HEK293 (cell line): ENCODE data around the gene ARHGAP22.

Experiments used
- CTCF ChIA-PET: fragments of 350-600 bp; formaldehyde crosslinking; extraction: SDS; loops from one replicate; lab custom pipeline; 2021; ENCODE audit warnings: antibody characterized with exemption; lab: Yijun Ruan, JAX
- POLR2A ChIA-PET: fragments of 300-600 bp; formaldehyde crosslinking; extraction: SDS; loops from one replicate; lab custom pipeline; 2020; ENCODE audit warnings: antibody characterized with exemption, inconsistent platforms; lab: Yijun Ruan, JAX
- H3K27ac ChIP-seq: fragments of 200-500 bp; sonication (Bioruptor generic); 2 replicates; pipeline ENCODE4 v1.5.1; 2014; ENCODE audit warnings: low read depth, low read length, control low read depth, inconsistent platforms; ENCODE audit errors: extremely low read depth
- H3K36me3 ChIP-seq, 2 experiments: fragments of 200-500 bp in 1 of 2; sonication (Bioruptor generic) in 1 of 2; 1 replicate in 1 of 2; 2 replicates in 1 of 2; pipeline ENCODE4 v1.5.1; 2014 to 2017; ENCODE audit warnings: inconsistent platforms in 2 of 2, low read length in 2 of 2; ENCODE audit not compliant: control insufficient read depth in 2 of 2, insufficient read depth in 1 of 2
- H3K4me1 ChIP-seq: fragments of 200-500 bp; sonication (Bioruptor generic); 2 replicates; pipeline ENCODE4 v1.5.1; 2014; ENCODE audit warnings: mild to moderate bottlenecking, low read length, inconsistent platforms; ENCODE audit not compliant: control insufficient read depth, insufficient read depth
- H3K4me3 ChIP-seq: 2 replicates; pipeline ENCODE4 v1.5.1; 2011; ENCODE audit warnings: low read depth, mild to moderate bottlenecking, control low read depth, low read length, moderate library complexity
- H3K9me3 ChIP-seq: fragments of 200-500 bp; sonication (Bioruptor generic); 2 replicates; pipeline ENCODE4 v1.5.1; 2014; ENCODE audit warnings: low read depth, low read length, inconsistent platforms; ENCODE audit not compliant: control insufficient read depth, insufficient read depth
- HOXA7 ChIP-seq: sonication (generic); formaldehyde crosslinking; IDR thresholded peaks from 2 replicates; pipeline ENCODE4 v1.8.1; 2022; ENCODE audit warnings: missing genetic modification reagents, borderline replicate concordance
- HOXD13 ChIP-seq: sonication (generic); formaldehyde crosslinking; IDR thresholded peaks from 2 replicates; pipeline ENCODE4 v1.8.0; 2022; ENCODE audit warnings: missing genetic modification reagents, borderline replicate concordance
- KLF8 ChIP-seq: fragments of 450-650 bp; formaldehyde crosslinking; IDR thresholded peaks from 2 replicates; pipeline ENCODE4 v1.5.1; 2016; ENCODE audit warnings: missing biosample characterization, missing genetic modification characterization
- YY2 ChIP-seq: fragments of 450-650 bp; formaldehyde crosslinking; IDR thresholded peaks from 2 replicates; pipeline ENCODE4 v1.5.1; 2016; ENCODE audit warnings: missing biosample characterization, missing genetic modification characterization
- ZBTB21 ChIP-seq: fragments of 450-650 bp; formaldehyde crosslinking; IDR thresholded peaks from 2 replicates; pipeline ENCODE4 v1.5.1; 2017; ENCODE audit warnings: missing biosample characterization, missing genetic modification characterization
- ZBTB8A ChIP-seq: fragments of 450-650 bp; formaldehyde crosslinking; IDR thresholded peaks from 2 replicates; pipeline ENCODE4 v1.5.1; 2016; ENCODE audit warnings: missing biosample characterization, missing genetic modification characterization
- ZFHX2 ChIP-seq: fragments of 450-650 bp; formaldehyde crosslinking; conservative IDR thresholded peaks from 2 replicates; pipeline ENCODE4 v1.5.1; 2016; ENCODE audit warnings: missing biosample characterization, missing genetic modification characterization
- ZFP3 ChIP-seq: fragments of 450-650 bp; formaldehyde crosslinking; IDR thresholded peaks from 2 replicates; pipeline ENCODE4 v1.5.1; 2016; ENCODE audit warnings: low read depth, missing biosample characterization, missing genetic modification characterization
- ZNF10 ChIP-seq: fragments of 450-650 bp; formaldehyde crosslinking; IDR thresholded peaks from 2 replicates; pipeline ENCODE4 v1.5.1; 2017; ENCODE audit warnings: missing biosample characterization, missing genetic modification characterization
- ZNF16 ChIP-seq: fragments of 450-650 bp; formaldehyde crosslinking; IDR thresholded peaks from 2 replicates; pipeline ENCODE4 v1.5.1; 2016; ENCODE audit warnings: low read depth, missing biosample characterization, missing genetic modification characterization
- ZNF184 ChIP-seq: fragments of 450-650 bp; IDR thresholded peaks from 2 replicates; pipeline ENCODE4 v1.5.1; 2018; ENCODE audit warnings: missing biosample characterization, mild to moderate bottlenecking, missing genetic modification characterization
- ZNF239 ChIP-seq: fragments of 450-650 bp; formaldehyde crosslinking; IDR thresholded peaks from 2 replicates; pipeline ENCODE4 v1.5.1; 2016; ENCODE audit warnings: missing biosample characterization, missing genetic modification characterization
- ZNF266 ChIP-seq: fragments of 450-650 bp; formaldehyde crosslinking; IDR thresholded peaks from 2 replicates; pipeline ENCODE4 v1.5.1; 2016; ENCODE audit warnings: missing biosample characterization, missing genetic modification characterization, low read depth
- ZNF350 ChIP-seq: fragments of 450-650 bp; formaldehyde crosslinking; IDR thresholded peaks from 2 replicates; pipeline ENCODE4 v1.5.0; 2017; ENCODE audit warnings: missing biosample characterization, mild to moderate bottlenecking, missing genetic modification characterization
- ZNF701 ChIP-seq: fragments of 450-650 bp; formaldehyde crosslinking; IDR thresholded peaks from 2 replicates; pipeline ENCODE4 v1.5.1; 2016; ENCODE audit warnings: missing biosample characterization, missing genetic modification characterization
- TF ChIP-seq, protein P1 (sequence below): fragments of 450-650 bp; formaldehyde crosslinking; IDR thresholded peaks from 2 replicates; pipeline ENCODE4 v1.5.1; 2016; ENCODE audit warnings: missing biosample characterization, missing genetic modification characterization, borderline replicate concordance
- TF ChIP-seq, protein P2 (sequence below): fragments of 450-650 bp; IDR thresholded peaks from 2 replicates; pipeline ENCODE4 v1.5.1; 2018; ENCODE audit warnings: missing biosample characterization, mild to moderate bottlenecking, missing genetic modification characterization
- TF ChIP-seq, protein P3 (sequence below): fragments of 450-650 bp; formaldehyde crosslinking; IDR thresholded peaks from 2 replicates; pipeline ENCODE4 v1.5.1; 2016; ENCODE audit warnings: missing biosample characterization, missing genetic modification characterization
- TF ChIP-seq, protein P4 (sequence below): fragments of 450-650 bp; formaldehyde crosslinking; IDR thresholded peaks from 2 replicates; pipeline ENCODE4 v1.5.1; 2016; ENCODE audit warnings: missing biosample characterization, missing genetic modification characterization
- TF ChIP-seq, protein P5 (sequence below): fragments of 450-650 bp; formaldehyde crosslinking; IDR thresholded peaks from 2 replicates; pipeline ENCODE4 v1.5.1; 2016; ENCODE audit warnings: missing biosample characterization, missing genetic modification characterization
- TF ChIP-seq, protein P6 (sequence below): fragments of 450-650 bp; formaldehyde crosslinking; IDR thresholded peaks from 2 replicates; pipeline ENCODE4 v1.5.1; 2016; ENCODE audit warnings: missing biosample characterization, missing genetic modification characterization

The ARHGAP22 gene

DNA sequence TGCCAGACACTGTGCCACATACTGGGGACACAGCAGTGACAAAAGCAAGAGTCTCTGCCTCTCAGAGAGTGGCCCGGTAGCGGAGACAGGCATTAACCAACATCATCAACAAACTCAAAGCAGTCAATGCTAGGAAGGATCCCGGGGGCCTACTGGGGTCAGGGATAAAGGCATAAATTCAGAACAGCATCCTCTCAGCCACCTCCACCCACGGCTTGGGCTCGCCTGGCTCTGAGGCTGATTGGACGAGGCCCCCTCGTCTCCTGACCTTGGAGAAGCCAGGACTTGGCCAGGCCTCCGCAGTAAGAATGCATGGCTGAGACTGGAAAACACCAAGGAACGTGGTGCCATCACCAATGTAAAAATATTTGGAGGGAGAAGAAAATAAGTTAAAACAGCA, 102.1 kb downstream of the ARHGAP22 start:
- H3K27ac ChIP-seq, result no peak overlapping the region
- ChIA-PET POLR2A (no interaction called here), CTCF (interaction anchor here (1.1 to 1.4 kb wide), 3 partner anchors 11 to 58 kb away, joined by 4 to 5 read pairs (median 5); no protein-coding TSS in a partner anchor)
- no peaks in the 10 kb centered on the region for H3K9me3 ChIP-seq
- H3K4me3 ChIP-seq, result no peak overlapping the region
- peaks cover 5% of the 10 kb centered on the region for H3K4me1 ChIP-seq
- TF ChIP-seq ZNF16 (no peak), YY2 (no peak), KLF8 (no peak), ZBTB8A (no peak), HOXA7 (CRISPR knock-in tag) (no peak), HOXD13 (CRISPR knock-in tag) (no peak), ZNF701 (tag by site-specific recombination) (no peak)
- TF ChIP-seq, protein P1, sequence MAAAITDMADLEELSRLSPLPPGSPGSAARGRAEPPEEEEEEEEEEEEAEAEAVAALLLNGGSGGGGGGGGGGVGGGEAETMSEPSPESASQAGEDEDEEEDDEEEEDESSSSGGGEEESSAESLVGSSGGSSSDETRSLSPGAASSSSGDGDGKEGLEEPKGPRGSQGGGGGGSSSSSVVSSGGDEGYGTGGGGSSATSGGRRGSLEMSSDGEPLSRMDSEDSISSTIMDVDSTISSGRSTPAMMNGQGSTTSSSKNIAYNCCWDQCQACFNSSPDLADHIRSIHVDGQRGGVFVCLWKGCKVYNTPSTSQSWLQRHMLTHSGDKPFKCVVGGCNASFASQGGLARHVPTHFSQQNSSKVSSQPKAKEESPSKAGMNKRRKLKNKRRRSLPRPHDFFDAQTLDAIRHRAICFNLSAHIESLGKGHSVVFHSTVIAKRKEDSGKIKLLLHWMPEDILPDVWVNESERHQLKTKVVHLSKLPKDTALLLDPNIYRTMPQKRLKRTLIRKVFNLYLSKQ (tag by site-specific recombination), result no peak
- TF ChIP-seq, protein P2, sequence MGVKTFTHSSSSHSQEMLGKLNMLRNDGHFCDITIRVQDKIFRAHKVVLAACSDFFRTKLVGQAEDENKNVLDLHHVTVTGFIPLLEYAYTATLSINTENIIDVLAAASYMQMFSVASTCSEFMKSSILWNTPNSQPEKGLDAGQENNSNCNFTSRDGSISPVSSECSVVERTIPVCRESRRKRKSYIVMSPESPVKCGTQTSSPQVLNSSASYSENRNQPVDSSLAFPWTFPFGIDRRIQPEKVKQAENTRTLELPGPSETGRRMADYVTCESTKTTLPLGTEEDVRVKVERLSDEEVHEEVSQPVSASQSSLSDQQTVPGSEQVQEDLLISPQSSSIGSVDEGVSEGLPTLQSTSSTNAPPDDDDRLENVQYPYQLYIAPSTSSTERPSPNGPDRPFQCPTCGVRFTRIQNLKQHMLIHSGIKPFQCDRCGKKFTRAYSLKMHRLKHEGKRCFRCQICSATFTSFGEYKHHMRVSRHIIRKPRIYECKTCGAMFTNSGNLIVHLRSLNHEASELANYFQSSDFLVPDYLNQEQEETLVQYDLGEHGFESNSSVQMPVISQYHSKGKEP (tag by site-specific recombination), result no peak
- no peaks in the 10 kb centered on the region for H3K36me3 ChIP-seq

DNA sequence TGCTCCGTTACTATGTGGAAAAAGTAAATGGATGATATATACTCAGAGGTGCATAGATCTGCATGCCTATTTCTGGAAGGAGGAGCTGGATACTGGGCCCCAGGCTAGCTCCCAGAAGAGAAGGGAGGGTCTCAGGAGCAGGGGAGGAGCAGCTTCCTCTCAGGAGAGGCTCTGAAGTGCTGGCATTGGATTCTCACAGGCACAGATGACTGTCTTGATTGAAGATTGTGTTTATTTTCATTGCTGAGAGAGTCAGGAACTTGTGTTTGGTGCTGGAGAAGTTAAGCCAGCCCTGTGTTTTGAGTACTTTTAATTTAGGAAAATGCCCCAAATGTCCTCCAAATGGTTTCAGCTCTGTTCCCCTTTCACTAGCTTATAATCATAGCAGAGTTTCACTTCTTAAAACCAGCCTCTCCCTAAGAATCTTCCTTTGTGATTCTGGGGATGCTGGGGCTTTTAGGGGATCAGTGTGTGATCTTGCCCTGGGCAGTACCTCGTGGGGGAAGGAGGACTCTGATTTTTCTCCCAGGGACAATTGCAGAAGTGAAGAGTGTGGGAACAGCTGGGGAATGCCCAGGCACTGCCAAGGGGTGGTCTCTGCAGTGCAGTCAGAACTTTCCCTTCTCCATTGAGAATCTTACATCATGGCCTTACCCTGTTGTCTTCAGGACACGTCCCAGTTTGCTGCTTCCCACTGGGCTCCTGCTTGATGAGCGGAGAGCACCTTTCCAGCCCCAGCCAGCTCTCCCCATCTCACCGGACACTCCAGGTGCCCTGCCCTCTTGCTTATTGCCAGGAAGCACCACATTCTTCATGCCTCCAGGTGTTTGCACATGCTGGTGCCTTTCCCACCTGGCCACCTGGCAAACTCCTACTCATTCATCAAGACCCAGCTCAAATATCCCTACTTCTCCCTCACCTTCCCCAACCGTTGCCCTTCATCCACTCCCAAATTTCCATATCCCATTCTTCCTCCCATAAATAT, 102.8 kb downstream of the ARHGAP22 start:
- POLR2A ChIA-PET, result no interaction called here
- Histone ChIP-seq H3K4me1 (peaks cover 5% of the 10 kb centered on the region), H3K9me3 (no peaks in the 10 kb centered on the region), H3K27ac (no peak overlapping the region), H3K4me3 (no peak overlapping the region), H3K36me3 (no peaks in the 10 kb centered on the region)
- TF ChIP-seq, protein P3, sequence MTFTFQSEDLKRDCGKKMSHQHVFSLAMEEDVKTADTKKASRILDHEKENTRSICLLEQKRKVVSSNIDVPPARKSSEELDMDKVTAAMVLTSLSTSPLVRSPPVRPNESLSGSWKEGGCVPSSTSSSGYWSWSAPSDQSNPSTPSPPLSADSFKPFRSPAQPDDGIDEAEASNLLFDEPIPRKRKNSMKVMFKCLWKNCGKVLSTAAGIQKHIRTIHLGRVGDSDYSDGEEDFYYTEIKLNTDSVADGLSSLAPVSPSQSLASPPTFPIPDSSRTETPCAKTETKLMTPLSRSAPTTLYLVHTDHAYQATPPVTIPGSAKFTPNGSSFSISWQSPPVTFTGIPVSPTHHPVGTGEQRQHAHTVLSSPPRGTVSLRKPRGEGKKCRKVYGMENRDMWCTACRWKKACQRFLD (tag by site-specific recombination), result no peak
- TF ChIP-seq ZFP3 (tag by site-specific recombination), result peak; percentile 90
- no peak for TF ChIP-seq ZNF10 (tag by site-specific recombination)
- TF ChIP-seq ZNF184 (tag by site-specific recombination), result no peak
- TF ChIP-seq ZNF239 (tag by site-specific recombination), result no peak
- CTCF ChIA-PET, result interaction anchor here (0.8 to 1.4 kb wide), 5 partner anchors 12 to 192 kb away, joined by 3 to 14 read pairs (median 4); no protein-coding TSS in a partner anchor

DNA sequence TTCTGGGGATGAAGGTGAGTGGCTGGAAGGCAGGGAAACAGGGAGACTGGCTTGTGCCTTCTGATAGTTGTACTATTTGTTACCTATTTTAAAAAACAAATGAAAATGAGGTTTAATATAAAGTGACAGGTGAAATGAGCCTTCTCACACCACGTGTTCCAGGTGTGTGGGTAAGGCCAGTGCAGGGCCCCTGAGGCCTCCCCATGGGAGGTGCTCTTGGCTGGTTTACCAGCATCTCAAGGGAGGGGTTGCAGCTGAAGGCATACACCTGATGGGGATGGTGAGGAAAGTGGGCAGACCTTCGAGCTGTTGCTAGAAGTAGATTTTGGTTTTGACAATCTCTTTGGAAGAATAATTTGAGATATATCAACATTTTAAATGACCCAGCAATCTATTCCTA, 103.6 kb downstream of the ARHGAP22 start:
- no peak overlapping the region for H3K4me3 ChIP-seq
- H3K27ac ChIP-seq, result no peak overlapping the region
- CTCF ChIA-PET, result interaction anchor here (0.7 to 1.6 kb wide), 5 partner anchors 12 to 155 kb away, joined by 3 to 14 read pairs (median 4); no protein-coding TSS in a partner anchor
- peaks cover 5% of the 10 kb centered on the region for H3K4me1 ChIP-seq
- no peaks in the 10 kb centered on the region for H3K36me3 ChIP-seq
- POLR2A ChIA-PET, result no interaction called here
- no peaks in the 10 kb centered on the region for H3K9me3 ChIP-seq
- TF ChIP-seq ZNF350, result no peak
- no peak for TF ChIP-seq ZBTB21 (tag by site-specific recombination)
- TF ChIP-seq, protein P4, sequence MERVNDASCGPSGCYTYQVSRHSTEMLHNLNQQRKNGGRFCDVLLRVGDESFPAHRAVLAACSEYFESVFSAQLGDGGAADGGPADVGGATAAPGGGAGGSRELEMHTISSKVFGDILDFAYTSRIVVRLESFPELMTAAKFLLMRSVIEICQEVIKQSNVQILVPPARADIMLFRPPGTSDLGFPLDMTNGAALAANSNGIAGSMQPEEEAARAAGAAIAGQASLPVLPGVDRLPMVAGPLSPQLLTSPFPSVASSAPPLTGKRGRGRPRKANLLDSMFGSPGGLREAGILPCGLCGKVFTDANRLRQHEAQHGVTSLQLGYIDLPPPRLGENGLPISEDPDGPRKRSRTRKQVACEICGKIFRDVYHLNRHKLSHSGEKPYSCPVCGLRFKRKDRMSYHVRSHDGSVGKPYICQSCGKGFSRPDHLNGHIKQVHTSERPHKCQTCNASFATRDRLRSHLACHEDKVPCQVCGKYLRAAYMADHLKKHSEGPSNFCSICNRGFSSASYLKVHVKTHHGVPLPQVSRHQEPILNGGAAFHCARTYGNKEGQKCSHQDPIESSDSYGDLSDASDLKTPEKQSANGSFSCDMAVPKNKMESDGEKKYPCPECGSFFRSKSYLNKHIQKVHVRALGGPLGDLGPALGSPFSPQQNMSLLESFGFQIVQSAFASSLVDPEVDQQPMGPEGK (tag by site-specific recombination), result no peak
- TF ChIP-seq, protein P5, sequence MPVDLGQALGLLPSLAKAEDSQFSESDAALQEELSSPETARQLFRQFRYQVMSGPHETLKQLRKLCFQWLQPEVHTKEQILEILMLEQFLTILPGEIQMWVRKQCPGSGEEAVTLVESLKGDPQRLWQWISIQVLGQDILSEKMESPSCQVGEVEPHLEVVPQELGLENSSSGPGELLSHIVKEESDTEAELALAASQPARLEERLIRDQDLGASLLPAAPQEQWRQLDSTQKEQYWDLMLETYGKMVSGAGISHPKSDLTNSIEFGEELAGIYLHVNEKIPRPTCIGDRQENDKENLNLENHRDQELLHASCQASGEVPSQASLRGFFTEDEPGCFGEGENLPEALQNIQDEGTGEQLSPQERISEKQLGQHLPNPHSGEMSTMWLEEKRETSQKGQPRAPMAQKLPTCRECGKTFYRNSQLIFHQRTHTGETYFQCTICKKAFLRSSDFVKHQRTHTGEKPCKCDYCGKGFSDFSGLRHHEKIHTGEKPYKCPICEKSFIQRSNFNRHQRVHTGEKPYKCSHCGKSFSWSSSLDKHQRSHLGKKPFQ (tag by site-specific recombination), result no peak
- TF ChIP-seq, protein P6, sequence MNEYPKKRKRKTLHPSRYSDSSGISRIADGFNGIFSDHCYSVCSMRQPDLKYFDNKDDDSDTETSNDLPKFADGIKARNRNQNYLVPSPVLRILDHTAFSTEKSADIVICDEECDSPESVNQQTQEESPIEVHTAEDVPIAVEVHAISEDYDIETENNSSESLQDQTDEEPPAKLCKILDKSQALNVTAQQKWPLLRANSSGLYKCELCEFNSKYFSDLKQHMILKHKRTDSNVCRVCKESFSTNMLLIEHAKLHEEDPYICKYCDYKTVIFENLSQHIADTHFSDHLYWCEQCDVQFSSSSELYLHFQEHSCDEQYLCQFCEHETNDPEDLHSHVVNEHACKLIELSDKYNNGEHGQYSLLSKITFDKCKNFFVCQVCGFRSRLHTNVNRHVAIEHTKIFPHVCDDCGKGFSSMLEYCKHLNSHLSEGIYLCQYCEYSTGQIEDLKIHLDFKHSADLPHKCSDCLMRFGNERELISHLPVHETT (tag by site-specific recombination), result no peak
- TF ChIP-seq ZNF266, result no peak
- TF ChIP-seq ZFP3 (tag by site-specific recombination), result no peak
- no peak for TF ChIP-seq ZFHX2 (tag by site-specific recombination)
